Naive thymus-derived CD8-positive, alpha-beta T cell (primary cell): ENCODE results near the gene AIP. TPM values are rescaled to one million over a fixed set of nuclear protein-coding genes. Genes with fewer than 3 reads are reported as not detected.
A peak's percentile ranks its signal among the peaks of the same experiment; 100 is the strongest.

Experiments used
- ATAC-seq, 2 donors: fragments of 150-1000 bp; cut with Tn5 transposase in 1 of 2; sonication (Bioruptor Pico), chemical (Tn5 transposase) in 1 of 2; 1 replicate in 1 of 2; 2 replicates in 1 of 2; pipeline ENCODE4 v1.10.0; 2021; ENCODE audit warnings: mild to moderate bottlenecking in 2 of 2, moderate library complexity in 2 of 2
- POLR2A ChIA-PET: fragments of 350-600 bp; sonication (Branson Sonifier 250); formaldehyde crosslinking; loops from one replicate; lab custom pipeline; 2021; ENCODE audit warnings: antibody characterized with exemption; lab: Charles Lee
- DNase-seq, 10 donors: peaks; one replicate each; pipeline versions ENCODE4 v3.0.0 to v3.0.0-alpha.2; 2020 to 2022
- H3K27ac Mint-ChIP-seq, 10 donors: one replicate each; pipeline ENCODE4 v1.8.0; 2020 to 2022; ENCODE audit warnings: mild to moderate bottlenecking in 10 of 10, mixed read lengths in 10 of 10, moderate library complexity in 4 of 10, inconsistent platforms in 1 of 10
- H3K27me3 Mint-ChIP-seq, 5 donors: one replicate each; pipeline ENCODE4 v1.8.0; 2021 to 2022; ENCODE audit warnings: mixed read lengths in 5 of 5
- H3K36me3 Mint-ChIP-seq, 3 donors: one replicate each; pipeline ENCODE4 v1.8.0; 2020 to 2022; ENCODE audit warnings: mixed read lengths in 3 of 3, mild to moderate bottlenecking in 2 of 3, inconsistent platforms in 1 of 3
- H3K4me1 Mint-ChIP-seq, 4 donors: one replicate each; pipeline ENCODE4 v1.8.0; 2021 to 2022; ENCODE audit warnings: mixed read lengths in 4 of 4
- H3K4me3 Mint-ChIP-seq, 10 donors: one replicate each; pipeline ENCODE4 v1.8.0; 2020 to 2022; ENCODE audit warnings: mild to moderate bottlenecking in 10 of 10, mixed read lengths in 10 of 10, moderate library complexity in 6 of 10, inconsistent platforms in 1 of 10
- H3K9me3 Mint-ChIP-seq, 9 donors: one replicate each; pipeline ENCODE4 v1.8.0; 2020 to 2022; ENCODE audit warnings: mixed read lengths in 9 of 9, mild to moderate bottlenecking in 3 of 9, inconsistent platforms in 1 of 9, moderate library complexity in 1 of 9
- polyA plus RNA-seq, 3 donors: library from polyadenylated mRNA; unstranded; fragments of 300-500 nt; fragmentation: Illumina TruSeq; gene quantifications; one replicate each; pipeline ENCODE4 v1.2.3, GENCODE V29; 2021
- total RNA-seq, 8 experiments: library from RNA in 2 of 8; stranded (reverse) in 2 of 8; gene quantifications; one replicate each; pipeline ENCODE4 v1.2.3 and lab custom pipeline; 2021 to 2026

Gene AIP
- total and polyA plus RNA-seq, 5 experiments from 2014 or later: 136 to 169 (median 146) TPM

DNA sequence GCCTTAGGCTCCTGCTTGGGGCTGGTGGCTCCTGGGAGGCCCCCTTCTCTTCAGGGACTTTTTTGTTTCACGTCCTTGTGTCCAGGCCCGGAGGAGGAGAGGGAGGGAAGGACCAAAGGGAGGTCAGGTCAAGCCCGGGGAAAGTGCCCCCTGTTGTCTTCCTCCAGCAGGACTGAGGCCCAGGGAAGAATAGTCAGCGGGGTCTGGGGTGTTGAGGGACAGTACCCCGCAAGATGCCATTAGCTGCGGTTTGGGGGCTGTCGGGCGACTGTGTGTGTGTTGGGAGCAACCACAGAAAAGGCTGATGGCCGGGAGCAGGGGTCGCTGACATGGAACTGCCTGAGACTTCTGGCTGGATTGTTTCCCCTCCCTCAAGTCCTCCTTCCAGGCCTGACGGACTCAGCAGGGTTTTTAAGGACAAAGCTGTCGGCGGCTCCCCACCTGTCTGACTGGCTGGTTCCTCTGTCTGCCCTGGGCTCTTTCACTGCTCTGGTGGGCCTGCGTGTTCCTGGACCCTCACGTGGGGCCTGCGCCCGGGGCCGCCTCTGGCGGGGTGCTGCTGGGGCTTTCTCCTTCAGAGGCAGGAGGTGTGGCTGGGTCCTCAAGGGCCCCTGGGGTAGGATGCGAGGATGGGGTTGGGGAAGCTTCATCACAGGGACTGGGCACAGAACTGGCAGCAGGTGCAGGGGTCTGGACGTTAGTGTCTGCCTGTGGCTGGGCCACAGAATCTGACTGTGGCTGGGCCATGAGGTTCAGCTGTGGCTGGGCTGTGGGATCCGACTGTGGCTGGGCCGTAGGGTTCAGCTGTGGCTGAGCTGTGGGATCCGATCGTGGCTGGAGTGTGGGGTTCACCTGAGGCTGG lies 31.8 kb upstream of the AIP start:
- Mint-ChIP-seq H3K9me3 (no peaks in the 10 kb centered on the region), H3K4me1 (peaks cover 12 to 52% (median 35%) of the 10 kb centered on the region in 4 donors), H3K27ac (peak overlapping the region in 4 of 10 donors; percentile 48 to 80 (median 62)), H3K27me3 (no peaks in the 10 kb centered on the region), H3K36me3 (no peaks in the 10 kb centered on the region), H3K4me3 (peak overlapping the region in 1 of 10 donors; percentile 50)
- ATAC-seq: no peak
- POLR2A ChIA-PET: interaction anchor here (0.6 to 28.8 kb wide), 8 partner anchors 8 to 49 kb away, joined by 3 to 780 read pairs (median 4); partner anchors contain the start of genes CORO1B, PPP1CA, PTPRCAP and RPS6KB2
- no peak for DNase-seq

DNA sequence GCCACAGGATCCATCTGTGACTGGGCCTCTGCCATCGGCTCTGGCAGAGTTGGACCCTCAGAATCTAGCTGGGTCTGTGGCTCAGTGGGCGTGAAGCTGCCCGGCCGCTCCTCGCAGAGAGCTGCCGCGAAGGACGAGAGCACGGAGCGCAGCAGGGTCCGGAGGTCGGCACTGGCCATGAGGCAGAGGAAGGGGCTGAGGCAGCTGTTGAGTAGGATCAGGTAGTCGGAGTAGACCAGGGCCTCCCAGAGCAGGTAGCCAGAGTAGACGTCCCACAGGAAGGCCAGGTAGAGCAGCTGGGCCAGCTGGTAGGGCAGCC lies 31.2 kb upstream of the AIP start:
- Mint-ChIP-seq H3K9me3 (no peaks in the 10 kb centered on the region), H3K4me3 (peak overlapping the region in 1 of 10 donors; percentile 50), H3K27ac (peak overlapping the region in 2 of 10 donors; percentile 63 to 80), H3K4me1 (peaks cover 11 to 47% (median 30%) of the 10 kb centered on the region in 4 donors), H3K36me3 (no peaks in the 10 kb centered on the region), H3K27me3 (no peaks in the 10 kb centered on the region)
- ATAC-seq (no peak), DNase-seq (no peak)
- POLR2A ChIA-PET: interaction anchor here (0.8 to 28.8 kb wide), 6 partner anchors 9 to 50 kb away, joined by 3 to 780 read pairs (median 8); partner anchors contain the start of genes CORO1B, PPP1CA, PTPRCAP and RPS6KB2

DNA sequence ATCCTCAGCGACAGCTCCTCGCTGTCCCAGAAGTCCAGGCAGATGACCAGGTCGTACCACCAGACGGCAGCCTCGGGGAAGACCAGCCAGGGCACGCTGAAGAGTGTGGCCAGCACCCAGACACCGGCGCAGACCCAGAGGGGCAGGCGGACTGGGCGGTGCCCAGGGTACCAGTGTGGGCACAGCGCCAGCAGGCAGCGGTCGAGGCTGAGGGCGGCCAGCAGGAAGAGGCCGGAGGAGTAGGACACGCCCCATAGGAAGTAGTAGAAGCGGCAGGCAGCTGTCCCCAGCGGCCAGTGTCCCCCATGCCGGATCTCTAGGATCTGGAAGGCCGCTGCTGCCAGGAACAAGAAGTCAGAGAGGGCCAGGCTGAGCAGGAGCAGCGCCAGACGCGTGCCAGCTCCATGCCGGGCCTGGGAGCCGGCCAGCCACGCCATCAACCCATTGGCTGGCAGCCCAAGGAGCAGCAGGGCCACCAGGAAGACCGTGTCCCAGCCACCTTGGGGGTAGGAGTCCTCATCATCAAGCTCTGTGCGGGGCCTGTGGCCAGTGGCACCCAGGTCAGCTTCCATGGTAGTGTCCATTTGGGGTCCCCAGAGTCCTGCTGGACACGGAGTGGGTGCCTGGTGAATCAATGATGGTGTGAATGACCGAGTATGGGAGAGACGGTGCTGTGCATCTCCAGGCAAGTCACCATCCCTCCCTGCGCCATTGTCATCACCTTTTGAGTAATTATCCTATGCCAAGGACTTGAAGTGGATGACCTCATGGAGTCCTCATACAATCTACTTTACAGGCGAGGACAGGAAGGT lies 30.5 kb upstream of the AIP start, which contains the start of gene GPR152:
Gene GPR152, minus strand, starts transcription at position 589 of the 812 bp plus-strand sequence. Its CDS starts 5 bp downstream, at position 584.
- H3K27me3 Mint-ChIP-seq: no peaks in the 10 kb centered on the region
- DNase-seq (no peak), ATAC-seq (no peak)
- H3K27ac Mint-ChIP-seq: peak within 1 kb of the TSS in 3 of 10 donors; percentile 8 to 80 (median 63)
- H3K9me3 Mint-ChIP-seq: no peaks in the 10 kb centered on the region
- POLR2A ChIA-PET: interaction anchor here (0.6 to 28.8 kb wide), 6 partner anchors 8 to 50 kb away, joined by 4 to 780 read pairs (median 8); partner anchors contain the start of genes CORO1B, PPP1CA, PTPRCAP and RPS6KB2
- H3K36me3 Mint-ChIP-seq: no peaks in the 10 kb centered on the region
- H3K4me1 Mint-ChIP-seq: peaks cover 11 to 42% (median 27%) of the 10 kb centered on the region in 4 donors
- no peak within 1 kb of the TSS for H3K4me3 Mint-ChIP-seq

DNA sequence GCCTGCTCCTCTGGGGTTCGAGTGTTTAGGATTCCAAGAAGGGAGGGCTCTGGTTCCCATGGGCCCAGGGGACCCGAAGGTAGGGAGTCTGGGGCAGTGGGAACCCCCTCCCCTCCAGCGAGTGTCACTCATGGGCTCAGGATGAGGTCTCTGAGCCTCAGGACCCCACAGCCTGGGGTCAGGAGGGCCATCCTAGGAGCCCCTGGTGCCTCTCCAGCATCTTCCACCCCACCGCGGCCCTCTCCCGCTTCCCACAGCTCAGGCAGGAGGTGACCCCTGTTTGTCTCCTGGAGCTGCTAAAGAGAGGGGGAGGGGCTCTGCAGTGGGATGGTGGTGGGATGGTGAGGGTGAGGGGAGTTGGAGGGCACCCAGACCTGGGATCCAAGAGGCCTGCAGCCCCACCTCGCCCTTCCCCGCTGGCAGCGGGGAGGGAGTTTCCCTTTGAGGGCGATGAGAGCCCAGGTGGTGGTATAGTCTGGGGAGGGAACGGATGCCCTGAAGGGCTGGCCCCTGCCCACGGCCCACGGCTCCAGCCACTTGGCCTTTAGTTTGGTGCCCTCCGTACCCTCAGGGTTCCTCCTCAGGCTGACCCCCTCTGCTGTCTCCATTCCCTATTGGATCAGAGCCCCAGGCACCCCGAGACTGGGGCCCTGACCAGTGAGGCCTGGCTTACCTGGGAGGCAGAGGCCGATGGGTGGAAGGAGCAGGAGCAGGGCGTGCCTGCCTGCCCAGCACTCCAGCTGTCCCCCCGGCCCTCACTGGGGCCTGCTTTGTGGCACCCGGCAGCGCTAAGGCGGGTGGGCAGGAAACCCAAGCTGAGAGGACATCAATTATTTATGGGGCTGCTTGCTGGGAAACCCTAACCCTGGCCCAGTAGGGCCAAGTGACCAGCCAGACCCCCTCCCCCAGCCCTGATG lies 28.8 kb upstream of the AIP start:
- POLR2A ChIA-PET: interaction anchor here (0.5 to 28.8 kb wide), 7 partner anchors 9 to 59 kb away, joined by 3 to 780 read pairs (median 5); partner anchors contain the start of genes CORO1B, PTPRCAP, RPS6KB2 and TMEM134
- H3K4me1 Mint-ChIP-seq: peaks cover 7 to 34% (median 18%) of the 10 kb centered on the region in 4 donors
- H3K27ac Mint-ChIP-seq: no peak overlapping the region
- no peaks in the 10 kb centered on the region for H3K9me3 Mint-ChIP-seq
- no peaks in the 10 kb centered on the region for H3K36me3 Mint-ChIP-seq
- H3K27me3 Mint-ChIP-seq: no peaks in the 10 kb centered on the region
- ATAC-seq: no peak
- no peak overlapping the region for H3K4me3 Mint-ChIP-seq
- DNase-seq: peak in 1 of 10 donors; percentile 28

DNA sequence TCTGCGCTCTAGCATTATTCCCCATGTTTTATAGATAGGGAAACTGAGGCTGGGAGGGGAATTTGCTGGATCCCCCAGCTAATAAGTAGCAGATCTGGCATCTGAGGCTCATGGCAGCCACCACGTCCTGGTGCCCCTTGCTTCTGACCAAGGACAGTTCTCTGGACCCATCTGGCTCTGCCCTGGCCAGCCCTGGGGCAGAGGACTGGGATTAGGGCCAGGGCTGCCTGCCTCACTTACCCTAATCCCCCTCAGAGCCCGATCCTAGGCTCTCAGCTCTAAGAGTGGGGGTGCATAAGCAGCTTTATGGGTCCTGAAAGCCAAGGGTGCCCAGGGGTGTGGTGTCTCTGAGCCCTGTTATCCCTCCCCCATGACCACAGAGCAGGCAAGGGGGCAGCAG lies 27.8 kb upstream of the AIP start, which contains the start of gene CABP4:
Gene CABP4, plus strand, starts transcription at position 301 of the 400 bp plus-strand sequence. Its CDS starts 70 bp downstream, at position 371.
- no peak for ATAC-seq
- H3K27me3 Mint-ChIP-seq: no peaks in the 10 kb centered on the region
- H3K4me3 Mint-ChIP-seq: peak within 1 kb of the TSS in 1 of 10 donors; percentile 41
- H3K4me1 Mint-ChIP-seq: peaks cover 2 to 34% (median 14%) of the 10 kb centered on the region in 4 donors
- H3K9me3 Mint-ChIP-seq: no peaks in the 10 kb centered on the region
- POLR2A ChIA-PET: interaction anchor here (1.0 to 28.8 kb wide), 5 partner anchors 8 to 20 kb away, joined by 4 to 780 read pairs (median 20); partner anchors contain the start of genes CORO1B, PTPRCAP, RPS6KB2 and TMEM134
- no peaks in the 10 kb centered on the region for H3K36me3 Mint-ChIP-seq
- DNase-seq: peak in 1 of 10 donors; percentile 32
- peak within 1 kb of the TSS in 2 of 10 donors; percentile 69 to 72 for H3K27ac Mint-ChIP-seq

DNA sequence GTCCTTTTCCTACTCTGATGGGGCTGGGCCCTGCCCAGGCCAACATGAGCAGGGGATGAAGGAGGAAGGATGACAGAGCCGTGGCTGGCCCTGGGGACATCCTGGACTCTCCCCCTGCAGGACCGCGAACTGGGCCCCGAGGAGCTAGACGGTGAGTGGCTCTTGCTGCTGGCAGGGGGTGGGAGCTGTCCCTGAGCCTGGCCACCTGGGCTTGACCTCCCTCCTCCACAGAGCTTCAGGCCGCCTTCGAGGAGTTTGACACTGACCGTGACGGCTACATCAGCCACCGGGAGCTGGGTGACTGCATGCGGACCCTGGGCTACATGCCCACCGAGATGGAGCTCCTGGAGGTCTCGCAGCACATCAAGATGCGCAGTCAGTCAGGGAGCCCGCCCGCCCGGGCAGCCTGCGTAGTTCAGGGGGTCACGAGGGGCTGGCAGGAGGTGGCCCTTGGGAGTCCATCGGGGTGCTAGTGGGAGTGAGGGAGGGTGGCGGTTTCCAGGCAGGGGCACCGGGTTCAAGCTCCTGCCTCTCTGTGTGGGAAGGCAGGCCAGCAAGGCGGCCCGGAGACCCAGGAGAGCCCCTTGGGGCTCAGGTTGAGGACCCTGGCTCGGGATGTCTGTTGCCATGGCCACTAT lies 26.6 kb upstream of the AIP start:
- Mint-ChIP-seq H3K36me3 (no peaks in the 10 kb centered on the region), H3K27me3 (no peaks in the 10 kb centered on the region), H3K9me3 (no peaks in the 10 kb centered on the region), H3K4me3 (no peak overlapping the region), H3K27ac (no peak overlapping the region), H3K4me1 (peaks cover 0 to 31% (median 11%) of the 10 kb centered on the region in 4 donors)
- POLR2A ChIA-PET: interaction anchor here (0.6 to 28.8 kb wide), 6 partner anchors 9 to 39 kb away, joined by 3 to 780 read pairs (median 14); partner anchors contain the start of genes CORO1B, PTPRCAP, RPS6KB2 and TMEM134
- DNase-seq (peak in 1 of 10 donors; percentile 34), ATAC-seq (no peak)

DNA sequence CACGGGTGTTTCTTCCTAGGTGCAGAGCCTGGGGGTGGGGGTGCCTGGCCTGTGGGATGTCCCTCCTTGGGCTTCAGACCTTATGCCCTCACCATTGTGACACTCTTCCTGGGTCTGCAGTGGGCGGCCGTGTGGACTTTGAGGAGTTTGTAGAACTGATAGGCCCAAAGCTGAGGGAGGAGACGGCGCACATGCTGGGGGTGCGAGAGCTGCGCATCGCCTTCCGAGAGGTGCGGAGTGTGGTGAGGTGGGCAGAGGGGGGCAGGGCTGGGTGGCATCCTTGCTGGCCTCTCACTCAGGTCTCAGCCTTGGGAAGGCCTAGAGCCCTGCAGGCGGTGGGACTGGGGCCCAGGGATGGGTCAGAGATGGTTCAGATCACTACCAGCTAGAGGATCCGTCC lies 25.4 kb upstream of the AIP start:
- POLR2A ChIA-PET: interaction anchor here (3.4 to 28.8 kb wide), 4 partner anchors 10 to 23 kb away, joined by 20 to 780 read pairs (median 83); partner anchors contain the start of genes CORO1B, GPR152, PTPRCAP and RPS6KB2

DNA sequence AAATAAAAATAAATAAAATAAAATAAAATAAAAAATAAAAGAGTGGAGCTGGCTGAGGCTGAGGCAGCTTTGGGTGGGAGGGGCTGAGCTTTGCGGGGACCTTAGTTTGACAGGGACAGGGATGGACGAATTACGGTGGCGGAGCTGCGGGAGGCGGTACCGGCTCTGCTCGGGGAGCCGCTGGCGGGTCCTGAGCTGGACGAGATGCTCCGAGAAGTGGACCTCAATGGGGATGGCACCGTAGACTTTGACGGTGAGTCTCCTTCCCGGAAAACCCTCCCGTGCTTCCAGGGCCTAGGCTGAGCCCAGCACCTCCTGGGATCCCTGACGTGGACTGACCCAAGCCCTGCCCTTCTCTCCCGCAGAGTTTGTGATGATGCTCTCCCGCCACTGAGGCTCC lies 24.6 kb upstream of the AIP start:
- DNase-seq (peak in 1 of 10 donors; percentile 51), ATAC-seq (no peak)
- H3K4me3 Mint-ChIP-seq: no peak overlapping the region
- H3K4me1 Mint-ChIP-seq: peaks cover 0 to 34% (median 7%) of the 10 kb centered on the region in 4 donors
- H3K27ac Mint-ChIP-seq: no peak overlapping the region
- H3K36me3 Mint-ChIP-seq: no peaks in the 10 kb centered on the region
- POLR2A ChIA-PET: interaction anchor here (3.4 to 28.8 kb wide), 4 partner anchors 10 to 39 kb away, joined by 14 to 780 read pairs (median 83); partner anchors contain the start of genes CORO1B, GPR152, PTPRCAP and RPS6KB2
- no peaks in the 10 kb centered on the region for H3K27me3 Mint-ChIP-seq
- H3K9me3 Mint-ChIP-seq: no peaks in the 10 kb centered on the region

More for the DNA sequence above, 25.4 kb upstream of the AIP start:
- no peaks in the 10 kb centered on the region for H3K36me3 Mint-ChIP-seq
- H3K4me3 Mint-ChIP-seq: peak overlapping the region in 1 of 10 donors; percentile 37
- H3K27ac Mint-ChIP-seq: peak overlapping the region in 3 of 10 donors; percentile 19 to 73 (median 56)
- DNase-seq (peak in 1 of 10 donors; percentile 56), ATAC-seq (no peak)
- H3K4me1 Mint-ChIP-seq: peaks cover 0 to 30% (median 8%) of the 10 kb centered on the region in 4 donors
- no peaks in the 10 kb centered on the region for H3K9me3 Mint-ChIP-seq
- H3K27me3 Mint-ChIP-seq: no peaks in the 10 kb centered on the region

DNA sequence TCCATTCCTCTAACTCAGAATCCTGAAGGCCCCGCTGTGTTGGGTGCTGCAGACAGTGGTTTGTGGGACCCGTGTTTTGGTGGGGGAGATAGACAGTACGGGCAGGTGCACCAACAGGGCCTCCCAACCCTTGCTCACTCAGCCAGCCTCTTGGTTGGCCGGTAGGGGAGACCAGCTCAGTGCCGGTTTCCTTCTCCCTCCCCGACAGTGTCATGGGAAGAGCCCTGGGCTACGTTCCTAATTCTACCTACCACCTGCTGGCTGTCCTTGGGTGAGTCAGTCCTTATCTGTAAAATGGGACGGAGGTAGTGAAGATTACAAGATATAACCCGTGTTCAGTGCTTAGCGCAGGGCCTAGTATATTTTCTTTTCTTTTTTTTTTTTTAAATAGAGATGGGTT lies 19.6 kb upstream of the AIP start:
- no peaks in the 10 kb centered on the region for H3K27me3 Mint-ChIP-seq
- peaks cover 15 to 54% (median 36%) of the 10 kb centered on the region in 4 donors for H3K4me1 Mint-ChIP-seq
- H3K4me3 Mint-ChIP-seq: peak overlapping the region in 3 of 10 donors; percentile 7 to 58 (median 24)
- no peaks in the 10 kb centered on the region for H3K9me3 Mint-ChIP-seq
- H3K36me3 Mint-ChIP-seq: no peaks in the 10 kb centered on the region
- ATAC-seq: no peak
- peak in 1 of 10 donors; percentile 40 for DNase-seq
- POLR2A ChIA-PET: interaction anchor here (0.9 to 28.8 kb wide), 6 partner anchors 8 to 55 kb away, joined by 4 to 780 read pairs (median 86); partner anchors contain the start of genes AIP, CABP4, CORO1B and GPR152
- peak overlapping the region in 6 of 10 donors; percentile 8 to 95 (median 44) for H3K27ac Mint-ChIP-seq

DNA sequence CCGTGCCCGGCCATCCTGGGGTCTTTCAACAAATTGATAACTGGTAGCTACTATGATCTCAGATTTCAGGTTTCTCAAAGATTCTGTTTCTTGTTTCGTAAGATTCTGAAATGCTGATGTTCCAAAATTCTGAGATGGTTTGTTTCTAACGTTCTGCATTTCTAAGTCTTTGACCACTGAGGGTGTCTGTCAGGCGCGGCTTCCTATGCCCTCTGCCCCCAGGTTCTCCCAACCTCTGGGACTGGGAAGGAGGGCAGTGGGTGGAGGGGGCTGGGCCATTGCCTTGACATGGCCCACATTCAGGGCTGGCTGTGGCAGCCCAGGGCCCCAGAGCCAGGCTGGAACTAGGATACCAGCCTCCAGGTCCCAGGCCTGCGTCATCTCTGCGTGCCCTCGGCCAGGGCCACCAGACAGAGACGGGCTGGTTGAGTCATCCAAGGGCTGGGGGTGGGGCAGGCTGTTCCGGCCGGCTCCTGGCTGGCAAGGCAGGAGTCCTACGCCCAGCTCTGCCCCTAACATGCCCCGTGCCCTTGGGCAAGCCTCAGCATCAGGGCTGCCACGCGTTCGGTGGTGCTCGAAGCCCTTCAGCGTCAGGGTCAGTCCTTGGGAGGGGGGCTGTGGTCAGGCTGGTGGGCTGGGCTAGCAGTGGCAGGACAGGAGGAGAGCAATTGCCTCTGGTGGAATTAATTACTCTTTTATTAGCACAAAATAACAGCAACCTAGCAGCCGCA lies 19.0 kb upstream of the AIP start:
- Mint-ChIP-seq H3K36me3 (no peaks in the 10 kb centered on the region), H3K9me3 (no peaks in the 10 kb centered on the region), H3K4me3 (peak overlapping the region; percentile 81 to 92 (median 88)), H3K27ac (peak overlapping the region; percentile 37 to 97 (median 94)), H3K27me3 (no peaks in the 10 kb centered on the region), H3K4me1 (peaks cover 18 to 57% (median 39%) of the 10 kb centered on the region in 4 donors)
- POLR2A ChIA-PET: interaction anchor here (0.9 to 28.8 kb wide), 8 partner anchors 9 to 56 kb away, joined by 3 to 780 read pairs (median 50); partner anchors contain the start of genes AIP, CABP4, CARNS1 and CORO1B
- ATAC-seq (no peak), DNase-seq (no peak)
